GM12878 (cell line): ENCODE measurements around the gene BPI. TPM values are rescaled to one million over a fixed set of nuclear protein-coding genes. Genes with fewer than 3 reads are reported as not detected.

ENCODE experiments used
- ATAC-seq: fragments of 200-7000 bp; cut with Tn5 transposase; 3 replicates; pipeline ENCODE4 v1.9.1; 2020; ENCODE audit warnings: mild to moderate bottlenecking, moderate library complexity
- BruUV-seq: library from RNA; stranded (reverse); fragments of 400-500 nt; replicated peaks from 2 replicates; lab custom pipeline; 2021; lab: Mats Ljungman, UMichigan
- CTCF ChIA-PET: fragments of 300-600 bp; sonication (Branson Sonifier 250); formaldehyde crosslinking; extraction: SDS; loops from one replicate; lab custom pipeline; 2021; ENCODE audit warnings: inconsistent platforms; lab: Yijun Ruan, JAX
- POLR2A ChIA-PET: fragments of 350-600 bp; formaldehyde crosslinking; extraction: SDS; loops from one replicate; lab custom pipeline; 2021; ENCODE audit warnings: inconsistent platforms; lab: Charles Lee
- RAD21 ChIA-PET: fragments of 300-600 bp; sonication (Branson Sonifier 250); formaldehyde crosslinking; loops from one replicate; lab custom pipeline; 2023; ENCODE audit warnings: antibody characterized with exemption; ENCODE audit not compliant: unreplicated experiment; lab: Charles Lee
- SMC1A ChIA-PET: fragments of 300-600 bp; sonication (Branson Sonifier 250); formaldehyde crosslinking; loops from one replicate; lab custom pipeline; 2023; ENCODE audit not compliant: unreplicated experiment, uncharacterized antibody; lab: Charles Lee
- DNase-seq: peaks from one replicate; pipeline ENCODE4 v3.0.0-alpha.2; 2011; ENCODE audit warnings: low read depth, low spot score
- FAIRE-seq: peaks from 3 replicates; lab custom pipeline; 2011; peaks lifted over from hg19 to GRCh38; lab: Jason Lieb, UNC
- H2AFZ ChIP-seq: 2 replicates; pipeline ENCODE4 v1.6.0; 2011; ENCODE audit warnings: low read depth, low read length, control low read depth; ENCODE audit not compliant: control insufficient read depth
- H3K27ac ChIP-seq: 2 replicates; pipeline ENCODE4 v1.5.1; 2011; ENCODE audit warnings: control low read depth; ENCODE audit not compliant: control insufficient read depth, insufficient read depth
- H3K27me3 ChIP-seq, 2 experiments: replicated peaks in 1 of 2; 2 replicates each; pipeline versions ENCODE4 v1.6.0 to v1.6.1; 2011; ENCODE audit warnings: low read length in 1 of 2; ENCODE audit not compliant: control insufficient read depth in 2 of 2, insufficient read depth in 2 of 2
- H3K36me3 ChIP-seq, 2 experiments: 2 replicates each; pipeline ENCODE4 v1.5.1; 2011; ENCODE audit warnings: low read length in 1 of 2; ENCODE audit not compliant: control insufficient read depth in 2 of 2, insufficient read depth in 2 of 2
- H3K4me1 ChIP-seq: 2 replicates; pipeline ENCODE4 v1.6.1; 2011; ENCODE audit warnings: mild to moderate bottlenecking, low read length, moderate library complexity, mixed read lengths; ENCODE audit not compliant: control insufficient read depth, insufficient read depth
- H3K4me2 ChIP-seq: 2 replicates; pipeline ENCODE4 v1.6.0; 2011; ENCODE audit warnings: control low read depth; ENCODE audit not compliant: control insufficient read depth, insufficient read depth
- H3K4me3 ChIP-seq: fragments of 200-600 bp; sonication (generic); 2 replicates; pipeline ENCODE4 v1.5.1; 2016
- H3K79me2 ChIP-seq: 2 replicates; pipeline ENCODE4 v1.6.0; 2011; ENCODE audit warnings: low read length; ENCODE audit not compliant: control insufficient read depth, insufficient read depth
- H3K9ac ChIP-seq: 2 replicates; pipeline ENCODE4 v1.8.0; 2011; ENCODE audit warnings: low read length, control low read depth, mixed read lengths; ENCODE audit not compliant: control insufficient read depth, insufficient read depth
- H3K9me3 ChIP-seq: replicated peaks from 3 replicates; pipeline ENCODE4 v1.5.1; 2011; ENCODE audit warnings: mild to moderate bottlenecking, low read length; ENCODE audit not compliant: control insufficient read depth, insufficient read depth
- H4K20me1 ChIP-seq: 2 replicates; pipeline ENCODE4 v1.6.0; 2011; ENCODE audit not compliant: control insufficient read depth, insufficient read depth
- IKZF1 ChIP-seq: fragments of 450-650 bp; conservative IDR thresholded peaks from 2 replicates; pipeline ENCODE4 v1.6.1; 2017; ENCODE audit warnings: antibody characterized with exemption, mild to moderate bottlenecking
- IKZF2 ChIP-seq, 2 experiments: fragments of 450-650 bp; IDR thresholded peaks; 2 replicates each; pipeline ENCODE4 v1.6.1; 2017; ENCODE audit warnings: mild to moderate bottlenecking in 2 of 2, moderate library complexity in 2 of 2
- IRF4 ChIP-seq: IDR thresholded peaks from 2 replicates; pipeline ENCODE4 v1.6.1; 2011; ENCODE audit warnings: low read depth, low read length
- NR2F1 ChIP-seq: fragments of 450-650 bp; conservative IDR thresholded peaks from 2 replicates; pipeline ENCODE4 v1.6.1; 2017; ENCODE audit warnings: mild to moderate bottlenecking
- RUNX3 ChIP-seq: IDR thresholded peaks from 2 replicates; pipeline ENCODE4 v1.6.1; 2012; ENCODE audit warnings: low read length, inconsistent platforms
- SPI1 ChIP-seq: IDR thresholded peaks from 2 replicates; pipeline ENCODE4 v1.6.1; 2011; ENCODE audit warnings: low read depth, mild to moderate bottlenecking, low read length, moderate library complexity, borderline replicate concordance; ENCODE audit not compliant: insufficient read depth
- STAT3 ChIP-seq: IDR thresholded peaks from 2 replicates; pipeline ENCODE4 v1.6.1; 2011; ENCODE audit warnings: low read depth, low read length, improper control_type of control experiment
- WGBS: methylation state at CpG from one replicate; pipeline ENCODE4 v1.1.6; 2016; ENCODE audit warnings: low lambda C conversion rate; ENCODE audit not compliant: insufficient replicate concordance, insufficient coverage; ENCODE audit errors: missing lambda C conversion rate; 5-methylcytosine and 5-hydroxymethylcytosine counted together
- in situ Hi-C: fragments of 300-500 bp; cut with MboI; formaldehyde crosslinking; loops from 9 replicates; pipeline ENCODE4 v1.14.3; 2018; ENCODE audit warnings: mixed read lengths
- intact Hi-C: fragments of 100-400 bp; cut with micrococcal nuclease; formaldehyde crosslinking; loops from one replicate; pipeline ENCODE4 v1.14.2; 2022; ENCODE audit not compliant: unreplicated experiment
- polyA plus RNA-seq, 11 experiments: library from polyadenylated mRNA; depleted of rRNA in 4 of 11; unstranded in 6 of 11; stranded (reverse) in 5 of 11; fragments of >200 nt; fragmentation: Nextera tagmentation in 4 of 11; fragmentation: Illumina TruSeq in 1 of 11; extraction: Ambion mirVana in 4 of 11; extraction: Trizol in 1 of 11; gene quantifications; 1 replicate in 1 of 11; 2 replicates in 10 of 11; pipeline versions ENCODE4 v1.2.1 to v1.2.3, GENCODE V29; 2011 to 2016; ENCODE audit warnings: inconsistent platforms in 2 of 11, missing spikeins in 2 of 11, low read depth in 1 of 11
- total RNA-seq, 4 experiments: library from RNA; depleted of rRNA in 3 of 4; stranded (reverse); fragments of >200 nt in 3 of 4; fragmentation: Illumina TruSeq in 1 of 4; extraction: Trizol in 1 of 4; gene quantifications; 2 replicates each; pipeline versions ENCODE4 v1.2.1 to v1.2.3, GENCODE V29; 2013 to 2021

Gene BPI
- total and polyA plus RNA-seq, 10 of the 15 experiments (the other 5 are each of a cell fraction or from before 2014, with no cell fraction given), result not detected

DNA sequence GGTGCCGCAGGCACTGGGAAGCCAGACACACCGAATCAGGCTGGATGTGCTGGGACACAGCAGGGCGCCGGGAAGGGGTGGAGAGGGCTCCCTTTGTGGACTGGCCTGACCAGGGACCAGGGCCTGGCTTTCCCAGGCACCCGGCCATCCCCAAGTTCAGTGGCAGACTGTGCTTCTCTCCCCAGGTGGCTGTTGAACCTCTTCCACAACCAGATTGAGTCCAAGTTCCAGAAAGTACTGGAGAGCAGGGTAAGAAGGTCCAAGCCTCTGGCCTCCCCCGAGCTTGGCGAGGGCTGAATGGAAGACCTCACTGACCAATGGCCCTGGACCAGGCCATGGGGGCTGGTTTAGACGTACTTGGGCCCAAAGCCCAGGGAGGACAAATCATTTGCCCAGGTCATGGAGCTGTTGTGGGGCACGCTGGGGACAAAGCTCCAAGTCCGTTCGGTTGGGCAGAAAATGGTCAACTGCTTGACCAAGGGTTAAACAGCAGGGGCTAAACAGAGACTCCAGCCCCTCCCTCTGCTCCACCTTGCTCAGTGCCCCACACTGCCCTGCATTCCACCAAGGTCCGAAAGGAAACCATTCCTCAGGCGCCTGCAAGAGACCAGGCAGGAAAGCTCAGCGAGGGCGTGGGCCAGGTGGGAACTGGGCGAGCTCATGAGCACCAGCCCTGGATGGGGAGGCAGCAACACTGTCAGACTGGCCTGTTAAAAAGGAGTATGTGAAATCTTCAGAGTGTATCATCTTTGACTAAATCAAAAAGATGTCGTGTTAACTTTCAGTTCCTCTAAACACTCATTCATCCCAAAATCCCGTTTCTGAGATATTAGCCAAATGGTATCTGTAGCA, 51.4 kb downstream of the BPI start:
- CTCF ChIA-PET, result interaction anchor here (1.2 kb wide), 1 partner anchor 298 kb away, joined by 3 read pairs; no protein-coding TSS in a partner anchor
- DNase-seq (no peak), FAIRE-seq (no peak), ATAC-seq (no peak; the same call in none of the 3 replicates)
- no peak overlapping the region for H3K27ac ChIP-seq
- no peak overlapping the region for H3K4me2 ChIP-seq
- H3K36me3 ChIP-seq, result no peaks in the 10 kb centered on the region
- no peak overlapping the region for H3K9ac ChIP-seq
- 80% methylated on average over 18 of the region's 18 CpGs for WGBS
- no peaks in the 10 kb centered on the region for H3K79me2 ChIP-seq
- SMC1A ChIA-PET, result no interaction called here
- RAD21 ChIA-PET, result no interaction called here
- no TSS peak for BruUV-seq
- TF ChIP-seq NR2F1 (no peak), RUNX3 (no peak), STAT3 (no peak), IKZF1 (peak; percentile 30; the same call in 1 of the 2 replicates), SPI1 (peak; percentile 78; the same call in 1 of the 2 replicates), IRF4 (0 out of 2 replicates have a peak, but pooled peaks have one; percentile 32), IKZF2 (IDR thresholded peaks at IDR 0.05) (peak; percentile 47 to 48; a peak in 1 of 4 replicates)
- no peaks in the 10 kb centered on the region for H3K4me1 ChIP-seq
- H3K9me3 ChIP-seq, result no peaks in the 10 kb centered on the region
- H4K20me1 ChIP-seq, result no peaks in the 10 kb centered on the region
- no peak overlapping the region for H2AFZ ChIP-seq
- in situ Hi-C loops, result no loop called here
- intact Hi-C loops, result no loop called here
- H3K27me3 ChIP-seq, result no peaks in the 10 kb centered on the region
- POLR2A ChIA-PET, result no interaction called here
- no peak overlapping the region for H3K4me3 ChIP-seq
